ENCODE data around the gene SLC22A8. TPM values are rescaled to one million over a fixed set of nuclear protein-coding genes. Genes with fewer than 3 reads are reported as not detected.

The SLC22A8 gene
- total and polyA plus RNA-seq, 2 of the 13 experiments (the other 11 are each of a cell fraction or from before 2014, with no cell fraction given): 0.04 to 0.05 TPM

- Histone ChIP-seq H4K20me1 (ENCODE audit: insufficient read depth, low read length) (no peaks in the 10 kb centered on the region), H3K4me3 (replicated peaks in 1 of 3; ENCODE audit: insufficient read depth in 1 of 3, low read depth in 2 of 3, low read length in 3 of 3) (no peak overlapping the region), H3K27ac (ENCODE audit: extremely low read length, insufficient read depth, low read length) (no peak overlapping the region), H3K4me2 (ENCODE audit: low read depth, low read length) (no peak overlapping the region), H2AFZ (ENCODE audit: low read length) (no peak overlapping the region), H3K9ac (ENCODE audit: insufficient read depth, low read depth, low read length) (no peak overlapping the region), H3K79me2 (ENCODE audit: insufficient read depth, low read length) (no peaks in the 10 kb centered on the region), H3K36me3 (replicated peaks in 1 of 2; ENCODE audit: control insufficient read depth in 1 of 2, insufficient read depth in 2 of 2, low read length in 2 of 2) (no peaks in the 10 kb centered on the region), H3K27me3 (ENCODE audit: control insufficient read depth in 1 of 2, insufficient read depth in 2 of 2, low read length in 2 of 2) (peaks cover 0 to 2% of the 10 kb centered on the region in 2 experiments; a peak in 2 of 5 replicates), H3K4me1 (ENCODE audit: insufficient read depth, low read length) (no peaks in the 10 kb centered on the region), H3K9me3 (ENCODE audit: low read length) (no peaks in the 10 kb centered on the region)
- DNase-seq (ENCODE audit: low spot score): no peak
- no TSS peak for BruUV-seq (replicated peaks)
- POLR2A ChIA-PET: no interaction called here
- no peak for FAIRE-seq
- in situ Hi-C loops (cut with HindIII; ENCODE audit: extremely low pct_ligation_motif_present, low pct_unique_long_range_greater_than_20kb): no loop called here
- TF ChIP-seq ZNF614 (CRISPR knock-in tag; IDR thresholded peaks at IDR 0.05; ENCODE audit: borderline replicate concordance) (no peak), MNT (IDR thresholded peaks at IDR 0.05) (peak; percentile 75), MXD1 (CRISPR knock-in tag; IDR thresholded peaks at IDR 0.05) (no peak)
- 15% methylated on average over 4 of the region's 4 CpGs for WGBS (ENCODE audit: low lambda C conversion rate)
- no peak for ATAC-seq
- CTCF ChIA-PET (ENCODE audit: low intra/inter-chr PET ratio, low total read pairs): no interaction called here
- intact Hi-C loops (cut with micrococcal nuclease; ENCODE audit: unreplicated experiment): no loop called here
Measured at GRCh38 chr11:62961017-62961570, 54.5 kb downstream of the SLC22A8 start.

- Histone ChIP-seq H3K4me1 (ENCODE audit: insufficient read depth, low read length) (no peaks in the 10 kb centered on the region), H3K27me3 (ENCODE audit: control insufficient read depth in 1 of 2, insufficient read depth in 2 of 2, low read length in 2 of 2) (peaks cover 0 to 2% of the 10 kb centered on the region in 2 experiments; a peak in 2 of 5 replicates), H4K20me1 (ENCODE audit: insufficient read depth, low read length) (no peaks in the 10 kb centered on the region), H3K79me2 (ENCODE audit: insufficient read depth, low read length) (no peaks in the 10 kb centered on the region), H3K4me3 (replicated peaks in 1 of 3; ENCODE audit: insufficient read depth in 1 of 3, low read depth in 2 of 3, low read length in 3 of 3) (no peak overlapping the region), H3K9me3 (ENCODE audit: low read length) (no peaks in the 10 kb centered on the region), H3K36me3 (replicated peaks in 1 of 2; ENCODE audit: control insufficient read depth in 1 of 2, insufficient read depth in 2 of 2, low read length in 2 of 2) (no peaks in the 10 kb centered on the region), H3K9ac (ENCODE audit: insufficient read depth, low read depth, low read length) (no peak overlapping the region), H3K4me2 (ENCODE audit: low read depth, low read length) (no peak overlapping the region), H3K27ac (ENCODE audit: extremely low read length, insufficient read depth, low read length) (no peak overlapping the region), H2AFZ (ENCODE audit: low read length) (no peak overlapping the region)
- intact Hi-C loops (cut with micrococcal nuclease; ENCODE audit: unreplicated experiment) (no loop called here), in situ Hi-C loops (cut with HindIII; ENCODE audit: extremely low pct_ligation_motif_present, low pct_unique_long_range_greater_than_20kb) (no loop called here)
- BruUV-seq (replicated peaks): no TSS peak
- ChIA-PET POLR2A (no interaction called here), CTCF (ENCODE audit: low intra/inter-chr PET ratio, low total read pairs) (no interaction called here)
- FAIRE-seq: no peak
- no peak for DNase-seq (ENCODE audit: low spot score)
- 0% methylated on average over 1 of the region's 1 CpG for WGBS (ENCODE audit: low lambda C conversion rate)
- no peak for ATAC-seq
- TF ChIP-seq HIC2 (CRISPR knock-in tag; IDR thresholded peaks at IDR 0.05; ENCODE audit: low read depth) (no peak), ZBTB10 (CRISPR knock-in tag; IDR thresholded peaks at IDR 0.05; ENCODE audit: borderline replicate concordance) (no peak), THRA (CRISPR knock-in tag; IDR thresholded peaks at IDR 0.05; ENCODE audit: borderline replicate concordance) (no peak), MYC (CRISPR knock-in tag; IDR thresholded peaks at IDR 0.05; ENCODE audit: borderline replicate concordance) (no peak), HNF4A (CRISPR knock-in tag; IDR thresholded peaks at IDR 0.05) (no peak), MTF1 (CRISPR knock-in tag; IDR thresholded peaks at IDR 0.05) (no peak)
Measured at GRCh38 chr11:62959422-62959980, 56.1 kb downstream of the SLC22A8 start.

All from HepG2 (cell line).